ENCODE results near the gene RHOB. TPM values are rescaled to one million over a fixed set of nuclear protein-coding genes. Genes with fewer than 3 reads are reported as not detected.

RHOB gene
- total and polyA plus RNA-seq, 2 of the 13 experiments (the other 11 are each of a cell fraction or from before 2014, with no cell fraction given), result 192 to 268 TPM

DNA sequence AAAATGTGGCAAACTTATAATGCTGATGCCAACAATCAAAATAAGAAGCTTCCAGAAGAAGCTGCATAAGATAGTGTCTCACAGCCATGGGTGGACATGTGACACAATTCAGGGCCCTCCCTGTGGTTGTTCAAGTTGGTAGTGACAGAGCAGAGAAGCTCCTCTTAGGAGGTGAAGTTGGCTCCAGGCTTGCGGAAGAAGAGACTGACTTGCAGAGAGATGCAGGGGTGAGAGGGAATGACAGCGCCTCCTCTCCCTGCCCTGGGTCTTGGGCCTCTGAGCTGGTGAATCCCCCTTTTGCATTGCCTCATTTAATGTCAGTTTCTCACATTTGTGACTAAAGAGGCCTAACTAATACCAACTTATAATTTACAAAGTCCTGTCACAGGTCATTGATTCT, 23.0 kb upstream of the RHOB start (continued):
- TF ChIP-seq NR3C1 (CRISPR knock-in tag; IDR thresholded peaks at IDR 0.05) (no peak), BHLHE40 (IDR thresholded peaks at IDR 0.05; ENCODE audit: low read length) (no peak), ISL2 (CRISPR knock-in tag; IDR thresholded peaks at IDR 0.05) (no peak), DR1 (CRISPR knock-in tag; IDR thresholded peaks at IDR 0.05) (no peak), TBX3 (IDR thresholded peaks at IDR 0.05; ENCODE audit: borderline replicate concordance) (no peak), ZHX2 (IDR thresholded peaks at IDR 0.05; ENCODE audit: low read depth) (no peak), ZHX2 (CRISPR knock-in tag; IDR thresholded peaks at IDR 0.05; ENCODE audit: borderline replicate concordance) (no peak), ZNF546 (CRISPR knock-in tag; conservative IDR thresholded peaks at IDR 0.05) (no peak)
